DOHH2 (cell line): ENCODE results near the gene SDHB.

Experiments
- CTCF ChIP-seq: fragments of 200-600 bp; sonication (generic); IDR thresholded peaks from one replicate; pipeline ENCODE4 v1.5.1; 2014; ENCODE audit warnings: antibody characterized with exemption, mild to moderate bottlenecking, low read depth, low read length; ENCODE audit not compliant: poor library complexity, severe bottlenecking
- EZH2phosphoT487 ChIP-seq: fragments of 200-600 bp; sonication (generic); IDR thresholded peaks from 2 replicates; pipeline ENCODE4 v1.6.1; 2017; ENCODE audit warnings: borderline replicate concordance, mild to moderate bottlenecking, antibody characterized with exemption, low read length, moderate library complexity, mixed read lengths

GRCh38 chr1:17097787-17098186 lies 44.0 kb upstream of the SDHB start:
- TF ChIP-seq CTCF (no peak), EZH2phosphoT487 (no peak)
